Body of pancreas (tissue), 4 donors: ENCODE results near the gene PTPRA.

Experiments used
- CTCF ChIP-seq, 7 experiments: fragments of 450-650 bp in 4 of 7; fragments of 200-600 bp in 3 of 7; sonication (generic) in 3 of 7; IDR thresholded peaks; one replicate each; pipeline ENCODE4 v1.5.1; 2016 to 2019; ENCODE audit warnings: antibody characterized with exemption in 7 of 7
- POLR2A ChIP-seq, 3 donors: fragments of 450-650 bp; IDR thresholded peaks; one replicate each; pipeline ENCODE4 v1.6.1; 2016; ENCODE audit warnings: antibody characterized with exemption in 3 of 3, mild to moderate bottlenecking in 2 of 3

- TF ChIP-seq CTCF (IDR thresholded peaks at IDR 0.05) (no peak), POLR2A (IDR thresholded peaks at IDR 0.05) (no peak)
These were observed 214.8 kb downstream of the PTPRA start for GRCh38 chr20:3088031-3088430.
